Mesenchymal stem cell (in vitro differentiated cells and primary cell): Measurements from ENCODE around the gene CDHR3.

Experiments
- DNase-seq: peaks from one replicate; pipeline ENCODE4 v3.0.0-alpha.2; 2013
- H2AFZ ChIP-seq: one replicate; pipeline ENCODE4 v1.6.1; 2013; ENCODE audit warnings: low read depth, mild to moderate bottlenecking, control low read depth, inconsistent platforms, low read length, moderate library complexity
- H2AK5ac ChIP-seq: 2 replicates; pipeline ENCODE4 v1.6.1; 2013; ENCODE audit warnings: low read length, moderate library complexity, mild to moderate bottlenecking, inconsistent platforms; ENCODE audit not compliant: severe bottlenecking
- H2BK120ac ChIP-seq: one replicate; pipeline ENCODE4 v1.6.1; 2013; ENCODE audit warnings: low read depth, mild to moderate bottlenecking, inconsistent platforms, low read length, moderate library complexity
- H2BK12ac ChIP-seq, 2 experiments: one replicate each; pipeline ENCODE4 v1.6.1; 2013; ENCODE audit warnings: inconsistent platforms in 2 of 2, low read length in 2 of 2, mild to moderate bottlenecking in 2 of 2, moderate library complexity in 2 of 2, control low read depth in 1 of 2
- H2BK15ac ChIP-seq: one replicate; pipeline ENCODE4 v1.6.1; 2013; ENCODE audit warnings: mild to moderate bottlenecking, low read depth, inconsistent platforms; ENCODE audit not compliant: poor library complexity, severe bottlenecking
- H2BK5ac ChIP-seq: 2 replicates; pipeline ENCODE4 v1.6.1; 2013; ENCODE audit warnings: low read depth, mild to moderate bottlenecking, low read length, control low read depth, inconsistent platforms; ENCODE audit not compliant: poor library complexity, severe bottlenecking
- H3K14ac ChIP-seq, 2 experiments: one replicate each; pipeline ENCODE4 v1.6.1; 2013; ENCODE audit warnings: inconsistent platforms in 2 of 2, low read length in 2 of 2, control low read depth in 1 of 2, mild to moderate bottlenecking in 1 of 2, moderate library complexity in 1 of 2
- H3K18ac ChIP-seq, 2 experiments: one replicate each; pipeline ENCODE4 v1.6.1; 2013; ENCODE audit warnings: inconsistent platforms in 2 of 2, low read length in 2 of 2, control low read depth in 1 of 2, low read depth in 1 of 2, mild to moderate bottlenecking in 1 of 2
- H3K23ac ChIP-seq, 2 experiments: one replicate each; pipeline ENCODE4 v1.6.1; 2013; ENCODE audit warnings: inconsistent platforms in 2 of 2, low read length in 2 of 2, mild to moderate bottlenecking in 2 of 2, moderate library complexity in 2 of 2, control low read depth in 1 of 2
- H3K27ac ChIP-seq: 2 replicates; pipeline ENCODE4 v1.5.1; 2013; ENCODE audit warnings: mild to moderate bottlenecking, moderate library complexity, low read length, control low read depth, inconsistent platforms; ENCODE audit not compliant: poor library complexity, severe bottlenecking
- H3K27me3 ChIP-seq, 2 experiments: 2 replicates each; pipeline versions ENCODE4 v1.6.1 to v1.7.0; 2013; ENCODE audit warnings: low read length in 2 of 2, mild to moderate bottlenecking in 2 of 2, moderate library complexity in 2 of 2, control low read depth in 1 of 2, inconsistent platforms in 1 of 2; ENCODE audit not compliant: control insufficient read depth in 1 of 2, insufficient read depth in 1 of 2
- H3K36me3 ChIP-seq, 2 experiments: 2 replicates each; pipeline versions ENCODE4 v1.6.1 to v1.7.0; 2013; ENCODE audit warnings: low read length in 2 of 2, control low read depth in 1 of 2, inconsistent platforms in 1 of 2, low read depth in 1 of 2, mild to moderate bottlenecking in 1 of 2; ENCODE audit not compliant: insufficient read depth in 2 of 2, control insufficient read depth in 1 of 2
- H3K4ac ChIP-seq, 2 experiments: one replicate each; pipeline ENCODE4 v1.6.1; 2013; ENCODE audit warnings: inconsistent platforms in 2 of 2, low read length in 2 of 2, mild to moderate bottlenecking in 2 of 2, moderate library complexity in 2 of 2, control low read depth in 1 of 2, low read depth in 1 of 2
- H3K4me1 ChIP-seq: 2 replicates; pipeline ENCODE4 v1.6.1; 2013; ENCODE audit warnings: low read depth, low read length, control low read depth; ENCODE audit not compliant: control insufficient read depth, insufficient read depth
- H3K4me2 ChIP-seq: 2 replicates; pipeline ENCODE4 v1.6.1; 2013; ENCODE audit warnings: low read length, mild to moderate bottlenecking, inconsistent platforms; ENCODE audit not compliant: poor library complexity, severe bottlenecking
- H3K4me3 ChIP-seq, 2 experiments: 2 replicates each; pipeline versions ENCODE4 v1.5.1 to v1.7.0; 2013; ENCODE audit warnings: low read length in 2 of 2, mild to moderate bottlenecking in 2 of 2, control low read depth in 1 of 2, low read depth in 1 of 2; ENCODE audit not compliant: insufficient read depth in 1 of 2
- H3K79me1 ChIP-seq: replicated peaks from 2 replicates; pipeline ENCODE4 v1.6.1; 2013; ENCODE audit warnings: mild to moderate bottlenecking, control low read depth, low read length, inconsistent platforms; ENCODE audit not compliant: poor library complexity, severe bottlenecking
- H3K9ac ChIP-seq: 2 replicates; pipeline ENCODE4 v1.7.0; 2013; ENCODE audit warnings: mild to moderate bottlenecking, low read length, moderate library complexity
- H3K9me3 ChIP-seq: 2 replicates; pipeline ENCODE4 v1.7.0; 2013; ENCODE audit warnings: mild to moderate bottlenecking, low read length; ENCODE audit not compliant: control insufficient read depth
- H4K8ac ChIP-seq: one replicate; pipeline ENCODE4 v1.6.1; 2013; ENCODE audit warnings: inconsistent platforms, mild to moderate bottlenecking, low read length, moderate library complexity
- H4K91ac ChIP-seq: one replicate; pipeline ENCODE4 v1.6.1; 2013; ENCODE audit warnings: mild to moderate bottlenecking, low read length, inconsistent platforms
- WGBS: methylation state at CpG from one replicate; pipeline ENCODE4 v1.1.7; 2013; ENCODE audit warnings: mixed read lengths; 5-methylcytosine and 5-hydroxymethylcytosine counted together

CDHR3 gene

DNA sequence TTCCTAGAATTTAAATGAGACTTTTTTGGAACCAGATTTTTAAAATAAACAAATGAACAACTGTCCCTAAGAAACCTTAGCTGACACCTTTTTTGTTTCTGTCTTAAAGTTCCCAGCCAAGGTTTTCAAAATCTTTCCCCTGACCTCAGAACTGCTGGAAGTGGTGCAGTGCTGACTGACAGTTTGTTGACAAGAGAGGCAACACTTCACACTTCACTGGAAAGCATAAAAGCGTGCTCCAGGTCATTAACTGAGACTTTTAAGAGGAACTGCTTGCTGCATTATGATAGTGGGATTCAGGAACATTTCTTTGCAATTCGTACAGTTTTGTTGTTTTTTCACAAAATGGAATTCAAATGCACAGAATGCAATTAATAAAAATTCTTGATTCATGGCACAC is 112.9 kb downstream of the CDHR3 start:
- H2BK120ac ChIP-seq = no peak overlapping the region
- H3K18ac ChIP-seq = no peak overlapping the region
- no peak overlapping the region for H4K91ac ChIP-seq
- H3K4ac ChIP-seq = no peak overlapping the region
- H4K8ac ChIP-seq = no peak overlapping the region
- no peaks in the 10 kb centered on the region for H3K79me1 ChIP-seq
- H2BK15ac ChIP-seq = no peak overlapping the region
- no peak overlapping the region for H3K27ac ChIP-seq
- no peak overlapping the region for H2AFZ ChIP-seq
- H3K4me2 ChIP-seq = no peak overlapping the region
- no peak overlapping the region for H2BK12ac ChIP-seq
- H2AK5ac ChIP-seq = no peak overlapping the region
- no peaks in the 10 kb centered on the region for H3K27me3 ChIP-seq
- no peak overlapping the region for H3K14ac ChIP-seq
- no peaks in the 10 kb centered on the region for H3K36me3 ChIP-seq
- no peak overlapping the region for H2BK5ac ChIP-seq
- no peak for DNase-seq
- no peak overlapping the region for H3K23ac ChIP-seq
- H3K4me1 ChIP-seq = no peaks in the 10 kb centered on the region
- no peak overlapping the region for H3K9ac ChIP-seq
- no peaks in the 10 kb centered on the region for H3K9me3 ChIP-seq
- H3K4me3 ChIP-seq = no peak overlapping the region
- 73% methylated on average over 2 of the region's 2 CpGs for WGBS

GRCh38 chr7:106076537-106076936 is 113.5 kb downstream of the CDHR3 start:
- no peak overlapping the region for H2BK120ac ChIP-seq
- H3K9ac ChIP-seq = no peak overlapping the region
- no peaks in the 10 kb centered on the region for H3K9me3 ChIP-seq
- H2BK12ac ChIP-seq = no peak overlapping the region
- H4K91ac ChIP-seq = no peak overlapping the region
- H3K4me3 ChIP-seq = no peak overlapping the region
- H3K36me3 ChIP-seq = no peaks in the 10 kb centered on the region
- no peaks in the 10 kb centered on the region for H3K4me1 ChIP-seq
- H2AK5ac ChIP-seq = no peak overlapping the region
- H3K4me2 ChIP-seq = no peak overlapping the region
- H3K27me3 ChIP-seq = no peaks in the 10 kb centered on the region
- H2BK15ac ChIP-seq = no peak overlapping the region
- H2AFZ ChIP-seq = no peak overlapping the region
- H3K79me1 ChIP-seq = no peaks in the 10 kb centered on the region
- no peak for DNase-seq
- no peak overlapping the region for H3K4ac ChIP-seq
- H3K18ac ChIP-seq = no peak overlapping the region
- no peak overlapping the region for H3K14ac ChIP-seq
- H3K23ac ChIP-seq = no peak overlapping the region
- WGBS = no CpG with 5 or more reads among the region's 2 CpGs
- no peak overlapping the region for H3K27ac ChIP-seq
- no peak overlapping the region for H4K8ac ChIP-seq
- no peak overlapping the region for H2BK5ac ChIP-seq

DNA sequence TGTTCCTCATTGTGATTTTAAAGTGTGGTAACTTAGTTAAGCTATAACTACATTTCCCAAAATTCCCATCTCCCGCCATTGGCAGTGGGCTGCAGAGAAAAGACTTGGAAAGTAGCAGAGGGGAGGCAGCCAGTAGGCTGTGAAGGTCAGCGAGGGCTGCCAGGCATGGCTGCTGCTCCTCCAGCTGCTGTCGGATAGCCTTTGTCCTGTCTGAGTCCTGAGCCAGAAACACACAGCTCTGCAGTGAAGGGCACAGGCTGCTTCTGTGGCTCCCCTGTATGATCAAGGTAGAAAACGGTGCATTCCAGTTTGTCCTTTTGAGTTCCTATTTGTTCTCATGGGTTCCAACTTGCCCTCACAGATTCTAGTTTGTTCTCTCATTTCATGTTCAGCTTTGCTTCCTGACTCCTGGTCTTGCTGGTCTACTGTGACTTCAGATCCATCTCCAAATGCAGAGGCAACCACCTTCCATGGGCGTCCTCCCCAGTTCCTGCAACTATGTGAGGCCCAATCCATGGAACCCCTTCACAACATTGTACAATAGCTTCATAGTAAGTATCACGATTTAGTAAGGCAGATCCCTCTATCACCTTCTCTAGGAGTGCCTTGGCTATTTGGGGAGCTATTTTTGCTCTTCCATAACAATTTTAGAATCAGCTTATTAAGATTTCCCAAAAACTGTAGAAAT is 117.4 kb downstream of the CDHR3 start:
- no peak overlapping the region for H3K27ac ChIP-seq

GRCh38 chr7:106082087-106082854 is 119.2 kb downstream of the CDHR3 start:
- Histone ChIP-seq H2AK5ac (no peak overlapping the region), H2BK12ac (no peak overlapping the region), H3K23ac (no peak overlapping the region), H3K9me3 (no peaks in the 10 kb centered on the region), H3K4ac (no peak overlapping the region), H3K4me2 (no peak overlapping the region), H3K79me1 (no peaks in the 10 kb centered on the region), H3K14ac (no peak overlapping the region), H3K4me1 (no peaks in the 10 kb centered on the region), H2BK5ac (no peak overlapping the region), H3K9ac (no peak overlapping the region), H3K4me3 (no peak overlapping the region), H3K27me3 (no peaks in the 10 kb centered on the region), H3K27ac (no peak overlapping the region), H4K8ac (no peak overlapping the region), H2AFZ (no peak overlapping the region), H2BK120ac (no peak overlapping the region), H2BK15ac (no peak overlapping the region), H4K91ac (no peak overlapping the region), H3K18ac (no peak overlapping the region), H3K36me3 (peaks cover 0 to 9% of the 10 kb centered on the region in 2 experiments)
- no peak for DNase-seq
- 94% methylated on average over 16 of the region's 18 CpGs for WGBS

More for the DNA sequence above, 117.4 kb downstream of the CDHR3 start:
- H3K9ac ChIP-seq = no peak overlapping the region
- H3K14ac ChIP-seq = no peak overlapping the region
- H3K9me3 ChIP-seq = no peaks in the 10 kb centered on the region
- no peak overlapping the region for H2AFZ ChIP-seq
- no peak overlapping the region for H3K4ac ChIP-seq
- H2BK120ac ChIP-seq = no peak overlapping the region
- no peak overlapping the region for H2BK15ac ChIP-seq
- no peak overlapping the region for H2AK5ac ChIP-seq
- no peak overlapping the region for H3K23ac ChIP-seq
- no peak overlapping the region for H3K18ac ChIP-seq
- no peak overlapping the region for H3K4me3 ChIP-seq
- H2BK5ac ChIP-seq = no peak overlapping the region
- no peaks in the 10 kb centered on the region for H3K27me3 ChIP-seq
- no peaks in the 10 kb centered on the region for H3K36me3 ChIP-seq
- H2BK12ac ChIP-seq = peak overlapping the region in 1 of 2 experiments; percentile 23
- H4K8ac ChIP-seq = no peak overlapping the region
- H4K91ac ChIP-seq = no peak overlapping the region
- H3K4me2 ChIP-seq = no peak overlapping the region
- H3K79me1 ChIP-seq = no peaks in the 10 kb centered on the region
- WGBS = 97% methylated on average over 5 of the region's 6 CpGs
- H3K4me1 ChIP-seq = no peaks in the 10 kb centered on the region
- DNase-seq = no peak
